Left renal cortex interstitium (tissue), 4 donors: ENCODE measurements around the gene DNAJC6. TPM values are rescaled to one million over a fixed set of nuclear protein-coding genes. Genes with fewer than 3 reads are reported as not detected.
A peak's percentile ranks its signal among the peaks of the same experiment; 100 is the strongest.
"Not testable (repeated sequence)": the region's sequence is repeated elsewhere in the genome, so short reads cannot be mapped to it uniquely, and the experiment has no call there.

Experiments
- DNase-seq, 4 donors: peaks; one replicate each; pipeline ENCODE4 v3.0.0-alpha.2; 2013; ENCODE audit warnings: low read depth in 4 of 4, low spot score in 2 of 4, missing footprints in 1 of 4
- polyA plus RNA-seq, 4 donors: library from polyadenylated mRNA; unstranded; fragments of 120-200 nt; gene quantifications; one replicate each; pipeline ENCODE4 v1.2.1, GENCODE V29; 2013; ENCODE audit not compliant: insufficient read length in 4 of 4

Gene DNAJC6
- polyA plus RNA-seq, 4 donors: 4.8 to 6.8 (median 6.2) TPM

DNA sequence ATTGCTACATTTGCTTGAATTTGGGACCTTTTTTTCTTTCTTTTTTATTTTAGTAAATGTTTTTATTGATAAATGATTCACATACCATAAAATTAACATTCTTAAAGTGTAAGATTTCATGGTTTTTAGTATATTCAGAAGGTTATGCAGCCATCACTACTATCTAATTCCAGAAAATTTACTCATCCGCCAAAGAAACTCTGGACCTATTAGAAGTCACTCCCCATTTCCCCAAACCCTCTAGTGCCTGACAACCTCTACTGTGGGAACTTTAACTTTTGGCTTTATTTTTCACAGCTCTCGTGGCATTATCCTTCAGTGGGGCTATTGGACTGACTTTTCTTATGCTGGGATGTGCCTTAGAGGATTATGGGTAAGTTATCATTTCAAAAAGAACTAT is 115.7 kb downstream of the DNAJC6 start:
- DNase-seq: no peak

DNA sequence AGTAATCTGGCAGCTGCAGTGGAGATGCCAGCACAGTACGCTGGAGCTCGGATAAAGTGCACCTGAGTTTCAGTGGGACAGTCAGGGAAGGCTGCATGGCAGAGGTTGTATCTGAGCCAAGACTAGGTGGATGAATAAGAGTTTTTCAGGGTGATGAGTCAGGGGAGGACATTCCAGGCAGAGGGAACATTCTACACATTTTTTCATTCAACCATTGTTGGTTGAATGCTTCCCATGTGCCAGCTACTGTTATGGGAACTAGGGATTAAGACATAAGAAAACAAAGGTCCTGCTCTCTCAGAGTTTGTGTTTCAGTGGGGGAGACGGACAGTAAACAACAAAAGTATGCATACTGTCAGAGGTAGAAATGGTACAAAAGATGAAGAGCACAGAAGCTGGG is 116.4 kb downstream of the DNAJC6 start:
- DNase-seq: no peak

- DNase-seq: no peak
These were observed 119.7 kb downstream of the DNAJC6 start for GRCh38 chr1:65429078-65429477.

DNA sequence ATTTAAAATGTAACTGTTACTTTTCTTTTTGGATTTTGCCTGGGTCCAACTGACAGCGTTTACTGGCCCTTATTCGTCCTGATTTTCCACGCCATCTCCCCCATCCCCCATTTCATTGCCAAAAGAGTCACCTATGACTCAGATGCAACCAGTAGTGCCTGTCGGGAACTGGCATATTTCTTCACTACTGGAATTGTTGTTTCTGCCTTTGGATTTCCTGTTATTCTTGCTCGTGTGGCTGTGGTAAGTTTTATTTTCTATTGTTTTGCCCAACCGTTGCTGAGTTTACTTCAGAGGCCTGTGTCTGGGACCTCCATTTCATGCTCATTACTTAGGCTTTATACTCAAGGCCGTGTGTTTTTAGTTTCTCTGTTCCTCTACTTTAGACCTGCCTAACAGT is 120.5 kb downstream of the DNAJC6 start:
- DNase-seq: no peak

DNA sequence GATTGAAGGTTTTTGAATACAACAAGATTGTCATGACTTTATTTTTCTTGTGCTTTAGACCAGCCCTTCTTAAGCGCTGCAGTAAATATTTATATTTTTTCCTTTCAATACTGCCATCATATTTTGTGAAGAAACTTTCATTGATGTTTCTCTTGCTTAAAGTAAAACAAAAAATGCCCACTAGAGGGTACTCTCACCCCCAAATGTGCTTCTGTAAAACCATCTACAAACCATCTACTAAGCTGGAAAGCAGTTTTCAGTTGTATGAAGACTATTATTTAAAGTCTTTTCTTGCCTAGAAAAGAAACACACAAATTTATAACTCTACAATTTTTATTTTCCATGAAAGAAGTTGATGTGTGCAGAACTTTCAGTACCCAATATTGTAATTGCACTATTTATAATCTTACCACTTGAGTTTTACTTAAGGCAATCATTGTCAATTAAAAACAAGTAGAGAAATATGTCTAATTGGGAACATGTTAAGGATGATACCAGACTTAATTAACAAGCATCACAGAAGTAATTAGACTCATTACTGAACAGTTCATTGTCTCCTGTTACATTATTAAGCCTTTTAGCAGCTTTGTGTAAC is 121.9 kb downstream of the DNAJC6 start:
- peak in 1 of 4 donors; percentile 16 for DNase-seq

DNA sequence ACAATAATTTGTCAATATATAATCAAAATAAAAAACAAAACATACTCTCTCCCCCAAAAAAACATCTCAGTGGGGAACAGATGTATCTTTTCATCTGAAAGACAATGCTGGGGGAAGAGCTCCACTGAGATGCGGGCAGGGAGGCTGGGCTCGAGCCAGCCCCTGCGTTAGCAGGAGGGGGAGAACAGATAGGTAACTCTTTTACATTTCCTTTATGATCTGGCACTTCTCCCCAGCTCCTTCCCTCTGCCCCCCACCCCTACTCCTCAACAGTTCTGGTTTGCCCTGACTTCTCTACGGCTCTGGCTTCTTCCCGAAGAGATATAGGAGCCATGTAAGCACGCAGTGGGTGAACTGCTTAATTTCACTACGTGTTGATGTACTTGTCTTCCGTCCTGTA is 123.6 kb downstream of the DNAJC6 start:
- no peak for DNase-seq

GRCh38 chr1:65434255-65434654 is 124.9 kb downstream of the DNAJC6 start:
- no peak for DNase-seq

DNA sequence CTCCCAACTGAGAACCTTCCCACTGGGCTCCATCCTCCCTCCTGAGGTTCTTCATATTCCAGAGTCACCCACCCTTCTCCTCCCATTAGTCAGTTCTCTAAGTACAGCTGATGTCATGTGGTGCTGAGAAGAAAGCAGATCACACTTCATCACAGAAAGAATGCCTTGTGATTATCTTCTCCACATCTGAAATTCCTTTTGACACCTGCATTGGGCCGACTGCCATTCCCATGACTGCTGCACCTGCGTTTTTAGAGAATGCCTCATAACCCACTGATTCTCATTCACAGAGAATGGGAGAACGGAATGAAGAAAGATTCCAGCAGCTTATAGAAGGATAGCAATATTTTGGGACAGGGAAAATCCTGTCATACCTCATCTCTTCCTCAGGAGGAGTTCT is 125.4 kb downstream of the DNAJC6 start:
- DNase-seq: no peak

DNA sequence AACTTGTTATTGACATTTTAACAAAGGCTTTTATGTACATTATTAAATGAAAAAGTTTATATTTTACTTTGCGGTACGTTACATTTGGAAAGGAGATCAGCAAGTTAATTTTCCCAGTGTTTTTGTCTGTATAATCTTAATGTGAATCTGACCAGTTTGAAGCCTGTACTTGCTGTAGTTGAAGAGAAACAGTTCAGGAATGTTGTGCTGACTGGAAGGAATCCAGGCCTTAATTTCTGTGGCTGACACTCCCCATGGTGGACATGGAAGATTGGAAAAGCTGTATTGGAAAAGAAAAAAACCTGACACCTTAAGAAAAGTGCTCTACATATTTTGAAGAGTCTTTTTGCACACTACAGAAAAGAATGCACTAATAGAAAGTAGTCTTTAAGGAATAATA is 126.6 kb downstream of the DNAJC6 start:
- peak in 1 of 4 donors; percentile 10 for DNase-seq

- DNase-seq: no peak
These were observed 128.3 kb downstream of the DNAJC6 start for GRCh38 chr1:65437616-65438015.

- DNase-seq: no peak
These were observed 131.1 kb downstream of the DNAJC6 start for GRCh38 chr1:65440322-65440900.

DNA sequence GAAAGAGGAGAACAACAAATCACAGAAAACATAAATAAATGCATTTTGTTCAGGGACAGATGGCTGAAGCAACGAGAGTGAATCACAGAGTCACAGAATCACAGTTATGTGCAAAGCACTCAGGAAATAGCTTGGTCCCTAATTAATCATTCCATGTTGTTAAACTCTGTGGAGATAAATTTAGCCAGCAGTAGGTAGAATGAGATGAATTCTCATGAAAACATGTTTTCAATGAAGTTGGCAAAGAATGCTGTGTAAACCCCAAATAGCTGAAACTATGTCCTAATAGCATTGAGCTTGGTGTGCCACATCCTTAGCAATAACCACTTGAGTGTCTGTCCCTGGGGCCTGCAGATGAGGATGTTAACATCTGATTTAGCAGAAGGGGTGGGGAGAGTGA is 131.6 kb downstream of the DNAJC6 start:
- DNase-seq: no peak

- DNase-seq: no peak
These were observed 132.1 kb downstream of the DNAJC6 start for GRCh38 chr1:65441464-65441863.

DNA sequence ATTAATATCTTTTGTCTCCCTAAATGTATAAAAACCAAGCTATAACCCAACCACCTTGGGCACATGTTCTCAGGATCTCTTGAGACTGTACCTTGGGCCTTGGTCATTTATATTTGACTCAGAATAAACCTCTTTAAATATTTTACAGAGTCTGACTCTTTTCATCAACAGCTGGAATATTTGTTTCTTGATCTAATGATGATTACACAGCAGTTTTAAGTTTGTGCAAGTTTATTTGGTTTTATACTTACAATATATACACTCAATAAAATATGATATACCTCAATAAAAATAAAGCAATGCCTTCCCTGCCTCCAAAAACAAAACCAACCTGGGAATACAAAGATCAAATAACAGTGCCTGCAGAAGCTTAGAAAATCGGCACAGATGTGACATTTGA is 133.1 kb downstream of the DNAJC6 start:
- no peak for DNase-seq

- no peak for DNase-seq
These were observed 134.3 kb downstream of the DNAJC6 start for GRCh38 chr1:65443647-65444046.

DNA sequence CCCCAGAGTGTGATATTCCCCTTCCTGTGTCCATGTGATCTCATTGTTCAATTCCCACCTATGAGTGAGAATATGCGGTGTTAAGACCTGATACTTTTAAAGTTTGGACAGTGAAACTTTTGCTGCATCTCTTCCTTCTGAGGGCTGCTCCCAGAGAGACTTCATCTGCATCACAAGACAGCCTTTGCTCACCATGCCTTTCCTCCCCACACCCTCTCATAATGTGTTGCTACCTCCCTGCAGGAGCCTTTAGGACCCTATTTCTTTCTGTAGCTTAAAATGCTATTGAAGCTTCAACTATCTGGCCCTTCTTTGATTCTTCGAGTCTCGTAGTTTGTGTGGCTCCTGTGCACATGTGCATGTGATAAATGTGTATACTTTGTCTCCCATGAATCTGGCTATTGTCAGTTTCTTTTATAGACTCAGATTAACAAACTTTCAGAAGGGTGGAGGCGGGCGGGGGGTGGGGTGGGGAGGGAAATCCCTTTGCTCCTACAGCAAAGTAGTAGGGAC is 134.8 kb downstream of the DNAJC6 start:
- DNase-seq: no peak

GRCh38 chr1:65445837-65446236 is 136.5 kb downstream of the DNAJC6 start:
- DNase-seq: no peak

DNA sequence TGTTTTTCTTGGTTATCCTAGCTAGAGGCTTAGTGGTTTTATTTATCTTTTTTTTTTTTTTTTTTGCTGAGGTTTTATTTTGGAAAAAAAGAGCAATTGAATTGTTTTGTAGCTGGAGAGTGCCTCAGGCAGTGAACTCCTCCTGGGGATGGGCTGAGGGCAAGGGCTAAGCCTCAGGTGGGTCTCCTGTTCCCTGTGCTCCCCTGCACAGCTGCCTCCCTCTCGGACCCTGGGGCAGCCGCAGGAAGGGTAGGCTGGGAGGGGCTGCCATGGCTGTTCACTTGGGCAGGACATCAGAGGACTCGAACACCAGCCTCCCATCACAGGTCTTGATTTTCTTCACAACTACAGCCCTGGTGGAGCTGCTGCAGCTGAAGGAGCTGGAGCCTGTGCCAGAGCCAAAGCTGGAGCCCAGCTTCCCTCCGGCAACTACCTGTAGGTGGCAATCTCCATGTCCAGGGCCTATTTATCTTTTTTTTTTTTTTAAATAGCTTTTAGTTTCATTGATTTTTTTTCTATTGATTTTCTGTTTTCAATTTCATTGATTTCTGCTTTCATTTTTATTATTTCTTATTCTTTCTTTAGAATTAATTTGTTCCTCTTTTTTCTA is 140.0 kb downstream of the DNAJC6 start:
- no peak for DNase-seq

- not testable (repeated sequence) for DNase-seq
These were observed 146.3 kb downstream of the DNAJC6 start for GRCh38 chr1:65455678-65456077.

GRCh38 chr1:65456481-65456880 is 147.1 kb downstream of the DNAJC6 start:
- no peak for DNase-seq

DNA sequence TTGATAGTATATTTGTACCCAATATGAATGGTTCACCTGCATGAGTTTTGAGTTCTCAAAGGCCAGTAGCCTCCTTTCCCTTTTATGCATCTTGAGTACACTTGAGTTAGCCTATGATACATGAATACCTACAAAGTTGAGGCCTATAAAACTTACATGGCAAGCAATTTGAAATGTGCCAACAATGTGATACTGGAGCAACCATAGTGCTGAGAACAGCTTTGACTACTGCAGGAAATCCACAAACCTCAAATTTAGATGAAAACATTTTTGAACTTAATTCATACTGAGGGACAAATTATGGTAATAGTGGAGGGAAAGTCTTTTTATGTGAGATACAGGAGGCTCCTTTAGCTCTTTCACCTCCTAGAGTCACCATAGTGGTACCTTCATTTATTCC is 148.5 kb downstream of the DNAJC6 start:
- DNase-seq: no peak

DNA sequence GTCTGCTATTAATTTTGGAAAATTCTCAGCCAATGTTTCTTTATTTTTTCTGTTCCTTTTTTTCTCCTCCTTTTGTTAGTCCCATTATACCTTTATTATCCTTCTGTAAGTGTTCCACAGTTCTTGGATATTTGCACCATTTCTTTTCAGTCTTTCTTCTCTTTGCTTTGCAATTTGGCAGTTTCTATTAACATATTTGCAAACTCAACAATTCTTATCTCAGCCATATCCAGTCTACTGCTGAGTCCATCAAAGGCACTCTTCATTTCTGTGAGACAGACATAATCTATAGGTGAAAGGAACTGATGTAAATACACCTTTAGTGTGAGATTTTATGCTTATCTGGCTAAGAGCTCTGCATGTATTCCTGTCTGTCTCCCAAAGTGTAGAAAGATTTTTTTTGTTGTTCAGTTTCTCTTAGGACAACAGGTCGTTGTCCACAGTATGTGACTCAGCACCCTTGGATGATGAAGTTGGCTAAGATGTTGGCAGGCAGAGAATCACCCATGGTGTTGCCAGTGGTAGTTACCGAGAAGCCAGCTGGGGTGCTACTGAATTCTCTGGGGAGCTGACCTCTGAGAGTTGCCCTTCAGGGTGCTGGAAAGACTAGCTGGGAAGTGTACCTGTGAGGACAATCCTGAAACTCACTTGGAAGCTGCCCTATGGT is 149.5 kb downstream of the DNAJC6 start:
- DNase-seq: no peak
